Vagina (tissue), 2 donors: ENCODE data around the gene RILPL1. TPM values are rescaled to one million over a fixed set of nuclear protein-coding genes. Genes with fewer than 3 reads are reported as not detected.
"Not testable (repeated sequence)": the region's sequence is repeated elsewhere in the genome, so short reads cannot be mapped to it uniquely, and the experiment has no call there.

Source experiments
- DNase-seq, 2 donors: peaks; one replicate each; pipeline ENCODE4 v3.0.0-alpha.2; 2017; ENCODE audit errors: extremely low spot score in 2 of 2
- H3K27ac ChIP-seq: fragments of 200-600 bp; sonication (generic); one replicate; pipeline ENCODE4 v1.5.1; 2019
- H3K27me3 ChIP-seq: fragments of 200-600 bp; sonication (generic); one replicate; pipeline ENCODE4 v1.5.1; 2019
- H3K36me3 ChIP-seq, 2 donors: fragments of 200-600 bp; sonication (generic); one replicate each; pipeline ENCODE4 v1.5.1; 2017 to 2019
- H3K4me1 ChIP-seq: fragments of 200-600 bp; sonication (generic); one replicate; pipeline ENCODE4 v1.5.1; 2019
- H3K4me3 ChIP-seq, 2 donors: fragments of 200-600 bp; sonication (generic); 1 replicate in 1 of 2; 2 replicates in 1 of 2; pipeline ENCODE4 v1.5.1; 2016 to 2019
- H3K9me3 ChIP-seq: fragments of 200-600 bp; sonication (generic); one replicate; pipeline ENCODE4 v1.5.1; 2019
- CTCF ChIP-seq, 3 experiments: fragments of 450-650 bp in 2 of 3; fragments of 200-600 bp in 1 of 3; sonication (generic) in 1 of 3; IDR thresholded peaks; one replicate each; pipeline ENCODE4 v1.5.1; 2017 to 2019; ENCODE audit warnings: antibody characterized with exemption in 3 of 3, mild to moderate bottlenecking in 2 of 3, moderate library complexity in 2 of 3
- POLR2A ChIP-seq, 2 donors: fragments of 450-650 bp; IDR thresholded peaks; one replicate each; pipeline ENCODE4 v1.6.1; 2017; ENCODE audit warnings: antibody characterized with exemption in 2 of 2, mild to moderate bottlenecking in 2 of 2, moderate library complexity in 2 of 2
- POLR2AphosphoS5 ChIP-seq, 2 donors: sonication (generic); formaldehyde crosslinking; IDR thresholded peaks; one replicate each; pipeline ENCODE4 v1.9.0; 2017; ENCODE audit warnings: antibody characterized with exemption in 2 of 2, mild to moderate bottlenecking in 2 of 2, low read depth in 1 of 2; ENCODE audit not compliant: insufficient read depth in 1 of 2
- intact Hi-C: fragments of 100-400 bp; cut with DNase I; formaldehyde crosslinking; loops from one replicate; pipeline ENCODE4 v1.15.1; 2023
- total RNA-seq: library from RNA; depleted of rRNA; stranded (reverse); fragments of >200 nt; gene quantifications from one replicate; pipeline ENCODE4 v1.2.3, GENCODE V29; 2016

RILPL1 gene
- total RNA-seq, 1 donor from 2014 or later = 29.7 TPM

- TF ChIP-seq POLR2A (IDR thresholded peaks at IDR 0.05) = no peak
- no peak for TF ChIP-seq CTCF (IDR thresholded peaks at IDR 0.05)
- TF ChIP-seq POLR2AphosphoS5 (IDR thresholded peaks at IDR 0.05; ENCODE audit: insufficient read depth in 1 of 2, low read depth in 1 of 2) = no peak
- intact Hi-C loops = no loop called here
These were observed 17.2 kb upstream of the RILPL1 start for GRCh38 chr12:123550700-123551099.

DNA sequence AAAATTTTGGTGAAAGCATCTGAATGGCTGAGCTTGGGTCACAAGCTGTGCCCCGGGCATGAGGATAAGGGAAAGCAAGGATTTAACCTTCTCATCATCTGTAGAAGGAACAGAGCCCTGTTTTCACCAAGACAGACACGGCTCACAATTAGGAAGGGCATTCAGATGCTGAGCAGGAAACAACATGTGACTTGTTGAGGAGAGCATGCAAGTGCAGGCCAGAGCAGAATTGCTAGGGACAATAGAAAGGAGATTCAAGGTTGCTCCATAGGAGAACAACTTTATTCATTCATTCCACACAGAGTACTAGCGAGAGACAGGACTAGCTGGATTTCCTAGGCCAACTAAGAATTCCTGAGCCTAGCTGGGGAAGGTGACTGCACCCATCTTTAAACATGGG, 14.6 kb upstream of the RILPL1 start:
- no peaks in the 10 kb centered on the region for H3K9me3 ChIP-seq
- intact Hi-C loops = no loop called here
- TF ChIP-seq POLR2AphosphoS5 (IDR thresholded peaks at IDR 0.05; ENCODE audit: insufficient read depth in 1 of 2, low read depth in 1 of 2) (no peak), CTCF (IDR thresholded peaks at IDR 0.05) (no peak), POLR2A (IDR thresholded peaks at IDR 0.05) (no peak)
- DNase-seq = no peak
- H3K27me3 ChIP-seq = no peaks in the 10 kb centered on the region
- no peaks in the 10 kb centered on the region for H3K4me1 ChIP-seq
- H3K27ac ChIP-seq = no peak overlapping the region
- no peaks in the 10 kb centered on the region for H3K36me3 ChIP-seq
- no peak overlapping the region for H3K4me3 ChIP-seq

More at GRCh38 chr12:123550700-123551099, 17.2 kb upstream of the RILPL1 start:
- no peaks in the 10 kb centered on the region for H3K9me3 ChIP-seq
- H3K27me3 ChIP-seq = no peaks in the 10 kb centered on the region
- no peaks in the 10 kb centered on the region for H3K4me1 ChIP-seq
- no peak for DNase-seq
- no peak overlapping the region for H3K27ac ChIP-seq
- H3K36me3 ChIP-seq = no peaks in the 10 kb centered on the region
- no peak overlapping the region for H3K4me3 ChIP-seq

DNA sequence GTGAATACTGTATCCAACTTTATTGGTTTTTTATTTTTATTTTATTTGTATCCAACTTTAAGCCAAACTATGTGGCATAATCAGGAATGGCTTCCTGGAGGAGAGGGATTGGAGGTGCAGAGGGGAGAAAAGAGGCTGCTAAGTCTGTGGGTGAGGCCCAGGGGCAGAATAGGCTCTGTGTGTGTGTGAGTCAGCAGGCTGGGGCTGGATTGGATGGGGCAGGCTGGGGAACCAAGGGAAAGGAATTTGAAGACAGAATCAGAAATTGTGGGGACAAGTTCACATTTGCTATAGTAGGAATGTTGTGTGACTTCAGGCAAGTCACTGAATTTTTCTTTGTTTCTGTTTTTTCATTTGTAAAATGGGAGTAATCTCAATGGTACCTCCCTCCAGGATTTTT, 12.8 kb upstream of the RILPL1 start:
- Histone ChIP-seq H3K9me3 (no peaks in the 10 kb centered on the region), H3K27ac (no peak overlapping the region), H3K4me3 (no peak overlapping the region), H3K27me3 (no peaks in the 10 kb centered on the region), H3K36me3 (no peaks in the 10 kb centered on the region), H3K4me1 (no peaks in the 10 kb centered on the region)
- no peak for TF ChIP-seq POLR2AphosphoS5 (IDR thresholded peaks at IDR 0.05; ENCODE audit: insufficient read depth in 1 of 2, low read depth in 1 of 2)
- TF ChIP-seq CTCF (IDR thresholded peaks at IDR 0.05) = no peak
- TF ChIP-seq POLR2A (IDR thresholded peaks at IDR 0.05) = no peak
- no peak for DNase-seq
- intact Hi-C loops = no loop called here

DNA sequence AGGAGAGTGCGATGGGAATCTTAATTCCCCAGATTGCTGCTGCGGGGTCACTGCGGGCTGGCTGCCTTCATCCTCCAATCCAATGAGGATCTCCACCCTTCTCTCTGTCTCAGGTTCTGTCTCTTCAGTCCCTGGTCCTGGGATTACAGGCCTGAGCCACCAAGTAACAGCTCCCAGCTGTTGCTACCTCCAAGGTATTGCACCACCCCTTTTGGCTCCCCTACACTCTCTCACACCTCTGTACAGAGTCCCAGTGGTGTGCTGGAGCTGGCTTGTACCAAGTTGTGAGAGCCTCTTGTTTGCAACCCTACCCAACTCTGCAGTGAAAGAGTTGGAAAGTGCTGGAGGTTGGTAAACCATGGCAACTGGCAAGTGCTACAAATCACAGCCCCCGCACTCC, 10.0 kb upstream of the RILPL1 start:
- intact Hi-C loops = no loop called here
- no peaks in the 10 kb centered on the region for H3K27me3 ChIP-seq
- DNase-seq = no peak
- H3K4me3 ChIP-seq = no peak overlapping the region
- no peaks in the 10 kb centered on the region for H3K4me1 ChIP-seq
- no peaks in the 10 kb centered on the region for H3K36me3 ChIP-seq
- H3K27ac ChIP-seq = no peak overlapping the region
- no peaks in the 10 kb centered on the region for H3K9me3 ChIP-seq
- TF ChIP-seq POLR2A (IDR thresholded peaks at IDR 0.05) (no peak), POLR2AphosphoS5 (IDR thresholded peaks at IDR 0.05; ENCODE audit: insufficient read depth in 1 of 2, low read depth in 1 of 2) (no peak), CTCF (IDR thresholded peaks at IDR 0.05) (no peak)

GRCh38 chr12:123540899-123541662, 7.6 kb upstream of the RILPL1 start:
- intact Hi-C loops = no loop called here
- TF ChIP-seq CTCF (IDR thresholded peaks at IDR 0.05) (no peak), POLR2AphosphoS5 (IDR thresholded peaks at IDR 0.05; ENCODE audit: insufficient read depth in 1 of 2, low read depth in 1 of 2) (no peak), POLR2A (IDR thresholded peaks at IDR 0.05) (no peak)

GRCh38 chr12:123535952-123536351, 2.4 kb upstream of the RILPL1 start:
- H3K27ac ChIP-seq, H3K4me3 ChIP-seq, H3K27me3 ChIP-seq, H3K9me3 ChIP-seq, intact Hi-C loops, H3K36me3 ChIP-seq, DNase-seq: not testable (repeated sequence)
- peaks cover 22% of the 10 kb centered on the region for H3K4me1 ChIP-seq

More at GRCh38 chr12:123540899-123541662, 7.6 kb upstream of the RILPL1 start:
- H3K27ac ChIP-seq = no peak overlapping the region
- no peaks in the 10 kb centered on the region for H3K36me3 ChIP-seq
- no peaks in the 10 kb centered on the region for H3K27me3 ChIP-seq
- H3K9me3 ChIP-seq = no peaks in the 10 kb centered on the region
- no peak for DNase-seq
- no peak overlapping the region for H3K4me3 ChIP-seq
- no peaks in the 10 kb centered on the region for H3K4me1 ChIP-seq
